NCI-H524 treated with DMSO at 0.1 percent for 48 hours (cell line): ENCODE results near the gene PTCHD4.
"Not testable (repeated sequence)": the region's sequence is repeated elsewhere in the genome, so short reads cannot be mapped to it uniquely, and the experiment has no call there.

Source experiments
- DNase-seq: peaks from one replicate; lab custom pipeline; 2025; lab: John Stamatoyannopoulos, UW

Gene PTCHD4

DNA sequence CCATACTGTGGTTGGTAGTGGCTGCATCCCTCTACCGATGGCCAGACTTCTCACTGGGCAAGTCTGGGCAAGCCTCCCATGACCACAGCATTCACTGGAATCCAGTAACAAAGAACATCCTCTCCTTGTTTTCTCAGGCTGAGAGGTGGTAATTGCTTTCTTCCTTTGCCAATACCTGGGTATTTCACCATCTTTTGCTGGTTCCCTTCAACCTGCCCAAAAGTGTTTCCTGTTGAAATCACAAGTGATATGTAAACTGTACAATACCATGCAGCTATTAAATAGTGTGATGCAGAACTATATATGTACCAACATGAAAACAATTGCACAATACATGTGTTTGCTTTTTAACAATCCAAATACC lies at the start of gene PTCHD4:
Gene PTCHD4 (minus strand): TSS at position 55 of the 364 bp plus-strand sequence. CDS start 42,240 bp downstream, outside the sequence.
- DNase-seq: no peak

DNA sequence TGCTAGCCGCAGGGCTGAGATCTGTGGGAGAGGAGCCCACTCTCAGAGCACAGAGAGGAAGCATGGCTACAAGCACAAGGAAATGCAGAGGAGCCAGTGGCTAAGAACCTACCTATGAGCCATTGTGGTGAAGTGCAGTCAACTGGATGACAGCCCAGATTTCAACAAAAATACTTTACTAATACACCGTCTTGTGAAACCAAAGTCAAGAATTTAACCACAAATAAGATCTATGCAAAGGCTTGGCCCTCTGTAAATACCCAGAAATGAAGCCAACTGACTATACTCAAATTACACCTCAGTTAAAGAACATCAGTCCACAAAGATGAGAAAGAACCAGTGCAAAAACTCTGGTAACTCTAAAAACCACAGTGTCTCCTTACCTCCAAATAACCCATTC lies 40.1 kb upstream of the PTCHD4 start:
- DNase-seq: no peak

DNA sequence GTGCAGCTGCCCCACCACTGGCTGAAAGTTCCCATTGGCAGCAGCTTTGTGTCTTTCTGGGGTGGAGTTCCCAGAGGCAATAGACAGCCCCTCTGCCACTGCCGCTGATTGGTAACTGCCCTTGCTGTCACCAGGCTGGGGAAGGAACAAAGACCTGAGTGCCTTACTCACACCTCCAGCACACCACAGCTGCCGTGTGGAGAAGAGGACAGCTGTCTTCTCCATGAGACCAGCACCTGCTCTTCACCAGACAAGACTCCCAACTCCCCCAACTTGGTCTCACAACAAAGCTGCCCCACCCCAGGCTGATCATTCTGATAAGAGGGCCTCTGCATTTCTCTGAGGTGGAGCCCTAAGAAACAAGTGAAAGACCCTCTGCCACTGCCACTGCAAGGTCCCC lies 39.7 kb upstream of the PTCHD4 start:
- no peak for DNase-seq

DNA sequence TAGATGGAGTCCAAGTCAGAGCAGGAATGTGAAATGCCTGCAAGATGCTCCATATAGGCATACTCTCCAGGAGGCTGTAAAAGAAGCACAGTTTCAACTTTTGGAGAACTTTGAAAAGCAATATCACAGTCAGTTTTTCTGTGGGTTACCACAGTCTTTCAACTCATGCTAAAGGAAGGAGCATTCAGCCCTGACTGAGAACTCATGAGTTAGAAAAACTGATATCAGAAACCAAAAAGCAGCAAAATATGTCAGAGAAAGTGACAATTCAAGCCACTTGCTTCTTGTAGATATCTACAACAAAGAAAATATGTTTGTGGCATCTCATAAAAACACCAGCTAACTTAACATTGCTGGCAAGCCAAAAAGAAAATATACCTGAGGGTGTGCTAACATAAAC lies 36.1 kb upstream of the PTCHD4 start:
- DNase-seq: no peak

DNA sequence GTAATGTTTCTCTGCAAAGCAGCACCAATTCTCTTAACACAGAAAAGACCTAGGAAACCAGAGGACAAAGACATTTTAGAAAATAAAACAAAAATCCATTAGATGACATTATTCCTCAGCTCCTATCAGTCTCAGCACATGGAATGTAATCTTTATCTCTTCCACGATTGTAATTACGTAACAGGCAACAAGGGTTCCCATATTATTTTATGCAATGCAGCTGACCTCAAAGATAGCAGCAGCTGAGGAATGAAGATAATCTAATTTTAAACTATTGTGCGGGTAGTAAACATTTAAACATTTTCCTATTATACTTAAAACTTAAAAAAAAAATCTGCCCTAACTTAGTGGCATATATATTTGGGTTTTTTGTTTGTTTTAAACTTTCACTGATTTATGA lies 33.0 kb upstream of the PTCHD4 start:
- no peak for DNase-seq

DNA sequence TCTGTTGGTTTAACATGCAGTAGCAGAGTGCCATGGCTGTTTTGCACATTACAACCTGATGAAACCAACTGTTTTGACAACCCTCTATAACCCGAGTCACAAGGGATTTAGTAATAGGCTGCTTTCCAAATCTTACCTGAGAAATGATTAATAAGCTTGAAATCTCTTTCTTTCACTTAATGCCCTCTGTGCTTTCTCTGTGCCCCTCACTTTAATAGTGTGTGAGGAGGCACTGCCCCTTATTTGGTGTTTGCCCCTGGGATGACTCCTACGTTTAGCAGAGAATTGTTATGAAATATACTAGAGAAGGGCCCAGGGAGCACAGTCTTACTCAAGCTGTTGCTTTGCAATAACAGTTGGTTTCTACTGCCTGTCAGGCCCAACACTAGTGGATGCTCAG lies 31.0 kb upstream of the PTCHD4 start:
- DNase-seq: no peak

DNA sequence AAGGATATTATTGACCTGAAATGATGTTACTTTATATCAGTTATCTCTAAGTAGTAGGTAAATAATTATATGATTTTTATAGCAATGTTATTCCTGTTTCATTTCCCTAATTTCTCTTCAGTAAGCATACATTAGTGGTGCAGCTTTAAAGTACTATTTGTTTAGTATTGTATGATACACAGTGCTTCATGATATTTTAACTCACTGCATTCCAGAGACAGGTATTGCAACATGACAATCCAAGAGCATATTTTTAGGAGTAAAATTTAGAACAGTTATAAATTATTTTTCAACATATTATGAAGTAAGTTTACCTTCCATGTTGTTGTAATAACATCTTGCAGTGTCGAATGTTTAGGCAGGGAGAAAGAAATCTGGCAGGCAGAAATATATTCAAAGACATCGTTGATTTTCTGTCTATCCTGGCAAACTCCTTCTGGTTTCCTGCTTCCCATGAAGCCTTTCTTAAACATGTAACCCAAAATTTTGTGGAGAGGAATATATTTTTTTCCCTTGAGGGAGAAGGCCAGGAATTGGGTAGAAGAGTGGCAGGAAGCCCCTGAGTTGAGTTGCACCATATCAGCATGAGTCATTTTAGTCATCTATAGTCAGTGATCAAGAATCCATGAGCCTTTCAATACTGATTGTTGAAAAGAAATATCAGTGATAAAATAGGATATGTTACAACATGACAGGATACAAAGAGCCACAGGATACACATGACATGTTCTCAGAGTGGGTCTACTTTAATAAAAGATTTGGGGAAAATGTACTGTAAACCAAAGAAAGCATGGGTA lies 29.0 kb upstream of the PTCHD4 start:
- no peak for DNase-seq

DNA sequence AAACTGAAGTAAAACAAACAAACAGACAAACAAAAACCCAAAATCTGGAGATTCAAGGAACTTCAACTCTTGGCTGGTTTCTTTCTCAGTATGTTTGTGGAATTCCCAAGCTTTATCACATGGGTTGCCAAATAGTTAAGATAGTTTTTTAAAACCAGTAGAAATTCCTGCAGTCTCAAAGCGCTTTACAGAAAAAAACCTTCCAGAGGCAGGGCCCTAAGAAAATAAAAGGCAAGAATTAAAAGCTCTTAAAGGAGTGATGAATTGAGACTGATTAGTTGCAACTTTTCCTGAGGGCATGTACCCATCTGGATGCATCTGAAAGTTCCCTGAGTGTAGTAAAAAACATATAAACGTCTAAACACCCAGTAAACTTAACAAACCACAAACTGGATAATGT lies 25.9 kb upstream of the PTCHD4 start:
- DNase-seq: no peak

DNA sequence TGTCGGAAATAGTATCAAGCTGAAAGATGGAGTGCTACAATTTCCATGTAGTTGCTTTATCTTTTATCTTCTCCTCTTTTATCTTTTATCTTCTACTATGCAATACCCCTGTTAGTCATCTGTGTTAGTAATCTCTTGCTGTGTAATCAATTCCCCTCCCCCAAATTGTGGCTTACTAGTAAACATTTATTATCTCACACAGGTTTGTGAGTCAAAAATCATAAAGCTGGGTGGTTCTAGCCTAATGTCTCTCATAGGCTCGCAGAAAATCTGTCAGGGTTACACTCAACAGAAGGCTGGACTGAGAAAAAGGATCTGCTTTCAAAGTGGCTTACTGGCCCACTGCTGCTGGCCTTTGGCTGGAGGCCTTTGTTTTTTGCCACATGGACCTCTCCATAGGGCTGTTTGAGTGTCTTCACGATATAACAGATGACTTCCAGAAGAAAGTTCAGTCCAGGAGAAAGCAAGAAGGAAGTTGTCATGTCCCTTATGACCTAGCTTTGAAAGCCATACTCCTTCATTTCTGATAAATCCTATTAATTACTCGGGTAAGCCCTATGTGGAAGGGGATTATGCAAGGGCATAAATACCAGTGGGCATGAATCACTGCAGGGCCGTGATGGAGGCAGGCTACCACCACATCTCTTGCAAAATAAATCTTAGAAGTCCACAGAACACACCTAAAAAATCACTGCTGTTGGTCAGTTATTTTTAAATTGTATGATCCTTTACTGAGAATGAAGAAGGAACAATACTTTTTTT lies 24.5 kb upstream of the PTCHD4 start:
- no peak for DNase-seq

DNA sequence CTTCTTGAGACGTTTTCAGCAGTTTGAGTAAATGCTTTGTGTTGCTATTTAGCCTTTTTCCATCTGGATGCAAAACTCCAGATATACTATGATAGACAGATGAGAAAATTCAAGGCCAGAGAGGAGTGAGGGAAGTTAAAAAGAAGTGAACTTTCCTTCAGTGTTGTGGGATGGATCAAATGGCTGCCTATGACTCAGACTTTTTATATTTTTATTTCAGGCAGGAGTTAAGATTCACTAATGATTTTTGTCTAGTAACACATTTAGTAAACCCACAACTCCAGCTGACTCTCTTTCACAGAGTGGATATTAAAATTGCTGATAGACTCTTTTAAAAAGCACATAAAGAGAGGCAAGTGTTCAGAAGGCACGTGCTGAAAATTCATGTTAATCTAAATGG lies 23.2 kb upstream of the PTCHD4 start:
- no peak for DNase-seq

DNA sequence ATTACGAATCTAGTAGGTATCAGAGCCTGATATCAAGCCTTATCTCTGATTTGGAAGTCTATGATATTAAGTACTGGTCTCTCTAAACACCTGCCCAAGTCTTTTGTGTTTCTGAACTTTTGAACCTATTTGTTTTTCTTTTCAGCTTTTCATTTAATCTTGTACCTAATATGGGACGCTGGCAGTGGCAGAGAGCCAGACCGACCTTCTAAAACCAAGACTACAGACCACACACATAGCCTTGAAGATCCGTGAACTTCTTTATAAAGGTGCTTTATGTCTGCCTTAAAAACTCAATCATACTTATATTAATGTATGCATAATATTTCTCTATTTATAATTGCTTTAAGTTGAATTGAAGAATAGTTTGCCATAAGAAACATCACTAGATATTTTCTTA lies 12.6 kb upstream of the PTCHD4 start:
- DNase-seq: no peak

DNA sequence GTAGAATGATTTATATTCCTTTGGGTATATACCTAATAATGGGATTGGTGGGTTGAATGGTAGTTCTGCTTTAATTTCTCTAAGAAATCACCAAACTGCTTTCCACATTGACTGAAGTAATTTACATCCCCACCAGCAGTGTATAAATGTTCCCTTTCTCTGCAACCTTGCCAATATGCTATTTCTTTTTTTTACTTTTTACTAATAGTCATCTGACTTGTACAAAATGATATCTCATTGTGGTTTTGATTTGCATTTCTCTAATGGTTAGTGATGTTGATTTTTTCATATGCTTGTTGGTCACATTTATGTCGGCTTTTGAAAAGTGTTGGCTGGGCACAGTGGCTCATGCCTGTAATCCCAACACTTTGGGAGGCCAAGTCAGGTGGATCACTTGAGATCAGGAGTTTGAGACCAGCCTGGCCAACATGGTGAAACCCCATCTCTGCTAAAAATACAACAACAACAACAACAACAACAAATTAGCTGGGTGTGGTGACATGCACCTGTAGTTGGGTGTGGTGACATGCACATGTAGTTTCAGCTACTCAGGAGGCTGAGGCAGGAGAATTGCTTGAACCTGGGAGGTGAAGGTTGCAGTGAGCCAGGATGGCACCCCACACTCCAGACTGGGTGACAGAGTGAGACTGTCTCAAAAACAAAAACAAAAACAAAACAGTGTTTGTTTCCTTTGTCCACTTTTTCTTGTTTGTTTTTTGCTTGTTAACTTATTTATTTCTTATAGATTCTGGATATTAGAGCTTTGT lies 11.2 kb upstream of the PTCHD4 start:
- not testable (repeated sequence) for DNase-seq

DNA sequence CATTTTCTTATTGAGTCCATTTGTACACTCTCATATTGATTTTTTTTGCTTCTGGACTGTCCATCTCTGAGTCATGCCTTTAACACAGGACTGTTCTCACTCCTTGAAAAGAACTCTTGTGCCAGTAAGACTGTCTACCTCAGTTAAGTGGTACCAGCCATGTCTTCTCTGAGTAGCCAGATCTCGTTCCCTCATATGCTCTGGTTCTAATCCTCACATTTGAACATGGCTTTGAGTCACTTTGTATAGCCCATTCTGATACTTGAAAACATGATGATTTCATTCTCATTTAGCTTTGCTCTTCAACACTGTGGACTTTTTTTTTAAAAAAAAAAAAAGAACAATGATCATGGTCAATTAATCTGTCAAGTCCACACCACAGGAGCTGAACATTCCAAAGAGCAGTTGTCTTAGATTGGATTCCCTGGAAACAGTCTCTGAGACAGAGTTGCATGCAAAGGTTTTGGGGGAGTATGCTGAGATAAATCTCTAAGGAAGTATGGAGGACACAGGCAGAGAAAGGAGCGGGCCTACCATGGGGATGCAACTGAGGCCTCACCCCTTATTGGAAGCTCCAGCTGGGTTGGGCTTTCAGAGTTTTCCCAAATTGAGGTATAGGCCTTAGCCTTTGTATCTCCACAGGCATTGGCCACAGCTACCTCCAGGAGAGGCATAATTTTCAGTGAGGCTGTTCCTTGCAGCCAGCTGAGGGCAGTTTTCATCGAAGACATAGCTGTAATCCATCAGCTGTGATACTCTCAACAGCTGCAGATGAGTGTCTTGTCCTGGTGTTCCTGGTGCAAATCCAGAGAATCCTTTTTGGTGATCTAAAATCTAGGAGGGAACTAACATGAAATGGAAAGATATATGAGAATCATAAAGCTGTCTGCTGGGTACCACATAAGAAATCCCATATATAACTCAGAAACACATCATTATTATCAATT lies 6.0 kb upstream of the PTCHD4 start:
- no peak for DNase-seq

DNA sequence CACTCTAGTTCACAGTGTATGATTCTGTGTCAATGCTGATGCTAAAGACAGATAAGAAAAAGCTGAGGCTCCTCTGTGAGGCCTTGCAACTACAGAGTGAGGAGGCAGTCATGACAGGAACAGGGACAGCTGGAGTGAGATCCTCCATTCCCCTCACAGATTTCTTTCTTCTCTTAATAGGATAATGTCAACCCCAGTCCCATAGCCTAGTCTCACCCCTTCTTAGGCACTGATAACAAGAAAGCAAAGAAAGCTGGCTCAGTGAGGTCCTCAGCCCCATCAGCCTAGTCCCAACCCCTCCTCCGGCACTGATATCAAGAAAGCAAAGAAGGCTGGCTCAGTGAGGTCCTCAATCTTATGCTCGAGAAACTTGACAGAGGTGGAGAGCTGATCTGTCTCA lies 2.1 kb upstream of the PTCHD4 start:
- no peak for DNase-seq

DNA sequence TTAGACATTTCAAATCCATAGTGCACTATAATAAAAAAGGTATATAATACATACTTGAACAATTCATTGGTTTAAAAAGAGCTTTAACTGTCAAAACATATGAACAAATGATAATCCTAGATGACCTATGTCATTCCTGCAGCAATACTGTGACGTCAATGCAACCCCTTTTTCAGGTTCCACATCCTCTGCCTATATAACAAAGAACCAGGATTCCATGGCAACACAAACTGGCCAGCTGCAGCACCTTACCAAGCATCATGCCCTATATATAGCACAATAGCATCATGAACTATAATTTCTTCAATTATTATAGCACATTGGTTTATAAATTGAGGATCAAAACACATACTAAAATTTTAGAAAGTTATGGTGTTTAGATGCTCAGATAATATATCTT lies 578 bp upstream of the PTCHD4 start:
- no peak for DNase-seq

DNA sequence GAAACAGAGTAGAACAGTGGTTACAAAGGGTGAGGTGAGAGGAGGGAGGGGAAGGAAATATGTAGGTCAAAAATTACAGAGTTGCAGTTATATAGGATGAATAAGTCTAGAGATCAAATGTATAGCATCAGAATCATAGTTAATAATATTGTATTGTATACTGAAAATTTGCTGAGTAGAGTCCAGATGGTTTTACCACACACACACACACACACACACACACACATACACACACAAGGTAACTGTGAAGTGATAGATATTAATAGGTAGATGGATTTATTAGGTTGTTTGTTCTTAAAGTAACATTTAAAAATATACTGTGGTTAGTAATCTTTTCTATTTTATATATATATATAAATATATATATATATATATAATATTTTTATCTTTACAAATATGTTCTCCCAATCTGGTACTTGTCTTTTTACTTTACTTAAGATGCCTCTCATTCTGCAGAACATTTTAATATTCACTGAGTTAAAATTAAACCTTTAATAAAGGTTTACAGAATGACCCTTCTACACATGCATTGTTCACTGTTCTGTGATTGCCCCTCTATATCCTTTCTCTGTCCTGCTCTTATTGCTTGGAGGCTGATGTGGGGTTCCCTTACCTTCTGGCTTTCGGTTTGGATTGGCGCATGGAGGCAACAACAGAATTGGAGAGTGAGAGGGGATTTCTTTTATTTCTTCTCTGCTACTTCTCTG lies 408 bp downstream of the PTCHD4 start:
- DNase-seq: no peak

DNA sequence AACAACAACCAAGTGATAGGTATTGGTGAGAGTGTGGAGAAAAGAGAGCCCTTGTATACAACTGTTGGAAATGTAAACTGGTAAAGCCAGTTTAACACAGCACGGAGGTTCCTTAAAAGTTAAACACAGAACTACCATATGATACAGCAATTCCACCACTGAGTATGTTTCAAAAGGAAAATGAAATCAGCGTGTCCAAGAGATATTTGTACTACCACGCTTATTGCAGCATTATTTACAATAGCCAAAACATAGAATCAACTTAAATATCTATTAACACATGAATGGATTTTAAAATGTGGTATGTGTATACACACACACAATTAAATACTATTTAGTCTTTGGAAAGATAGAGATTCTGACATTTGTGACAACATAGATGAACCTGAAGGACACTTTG lies 1.1 kb downstream of the PTCHD4 start:
- no peak for DNase-seq

DNA sequence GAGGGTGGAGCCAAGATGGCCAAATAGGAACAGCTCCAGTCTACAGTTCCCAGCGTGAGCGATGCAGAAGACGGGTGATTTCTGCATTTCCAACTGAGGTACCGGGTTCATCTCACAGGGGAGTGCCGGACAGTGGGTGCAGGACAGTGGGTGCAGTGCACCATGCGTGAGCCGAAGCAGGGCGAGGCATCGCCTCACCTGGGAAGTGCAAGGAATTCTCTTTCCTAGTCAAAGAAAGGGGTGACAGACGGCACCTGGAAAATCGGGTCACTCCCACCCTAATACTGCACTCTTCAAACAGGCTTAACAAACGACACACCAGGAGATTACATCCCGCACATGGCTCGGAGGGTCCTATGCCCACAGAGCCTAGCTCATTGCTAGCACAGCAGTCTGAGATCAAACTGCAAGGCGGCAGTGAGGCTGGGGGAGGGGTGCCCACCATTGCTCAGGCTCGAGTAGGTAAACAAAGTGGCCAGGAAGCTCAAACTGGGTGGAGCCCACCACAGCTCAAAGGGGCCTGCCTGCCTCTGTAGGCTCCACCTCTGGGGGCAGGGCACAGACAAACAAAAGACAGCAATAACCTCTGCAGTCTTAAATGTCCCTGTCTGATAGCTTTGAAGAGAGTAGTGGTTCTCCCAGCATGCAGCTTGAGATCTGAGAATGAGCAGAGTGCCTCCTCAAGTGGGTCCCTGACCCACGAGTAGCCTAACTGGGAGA lies 8.4 kb downstream of the PTCHD4 start:
- DNase-seq: not testable (repeated sequence)

DNA sequence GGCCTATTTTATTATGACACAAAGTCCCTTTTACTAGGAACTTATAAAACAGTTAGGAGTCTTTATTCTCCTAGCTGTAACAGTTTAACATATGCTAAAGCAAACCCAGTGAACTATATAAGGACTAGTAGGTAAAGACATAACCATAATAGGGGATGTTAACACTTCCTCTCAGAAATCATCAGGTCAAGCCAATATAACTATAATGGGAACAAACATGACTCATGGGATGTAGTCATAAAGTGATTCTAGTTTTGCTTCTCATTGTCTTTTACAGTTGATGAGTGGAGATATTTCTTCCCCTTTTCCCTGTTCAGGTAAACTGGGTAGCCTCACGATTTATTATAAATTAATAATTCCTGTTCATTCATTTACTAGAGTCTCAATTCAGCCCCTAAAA lies 9.7 kb downstream of the PTCHD4 start:
- DNase-seq: no peak

DNA sequence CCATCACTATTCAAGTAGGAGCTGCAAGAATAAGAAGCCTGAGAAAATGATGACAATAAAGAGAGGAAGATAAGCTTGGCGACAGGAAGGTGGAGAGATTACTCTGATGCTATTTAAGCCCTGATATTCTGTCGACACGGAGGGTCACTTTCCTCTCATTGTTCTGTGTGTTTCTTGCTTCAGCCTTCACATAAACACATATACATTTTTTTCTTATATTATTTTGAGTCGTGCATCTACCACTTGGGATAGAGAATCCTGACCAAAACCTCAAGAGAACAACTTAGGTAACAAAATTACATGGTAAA lies 10.5 kb downstream of the PTCHD4 start:
- DNase-seq: no peak
